Measurements from ENCODE around the gene RAB8A. TPM values are rescaled to one million over a fixed set of nuclear protein-coding genes. Genes with fewer than 3 reads are reported as not detected.
A peak's percentile ranks its signal among the peaks of the same experiment; 100 is the strongest.

RAB8A gene
- total and polyA plus RNA-seq, 2 donors from 2014 or later: 38.5 to 75.6 TPM

DNA sequence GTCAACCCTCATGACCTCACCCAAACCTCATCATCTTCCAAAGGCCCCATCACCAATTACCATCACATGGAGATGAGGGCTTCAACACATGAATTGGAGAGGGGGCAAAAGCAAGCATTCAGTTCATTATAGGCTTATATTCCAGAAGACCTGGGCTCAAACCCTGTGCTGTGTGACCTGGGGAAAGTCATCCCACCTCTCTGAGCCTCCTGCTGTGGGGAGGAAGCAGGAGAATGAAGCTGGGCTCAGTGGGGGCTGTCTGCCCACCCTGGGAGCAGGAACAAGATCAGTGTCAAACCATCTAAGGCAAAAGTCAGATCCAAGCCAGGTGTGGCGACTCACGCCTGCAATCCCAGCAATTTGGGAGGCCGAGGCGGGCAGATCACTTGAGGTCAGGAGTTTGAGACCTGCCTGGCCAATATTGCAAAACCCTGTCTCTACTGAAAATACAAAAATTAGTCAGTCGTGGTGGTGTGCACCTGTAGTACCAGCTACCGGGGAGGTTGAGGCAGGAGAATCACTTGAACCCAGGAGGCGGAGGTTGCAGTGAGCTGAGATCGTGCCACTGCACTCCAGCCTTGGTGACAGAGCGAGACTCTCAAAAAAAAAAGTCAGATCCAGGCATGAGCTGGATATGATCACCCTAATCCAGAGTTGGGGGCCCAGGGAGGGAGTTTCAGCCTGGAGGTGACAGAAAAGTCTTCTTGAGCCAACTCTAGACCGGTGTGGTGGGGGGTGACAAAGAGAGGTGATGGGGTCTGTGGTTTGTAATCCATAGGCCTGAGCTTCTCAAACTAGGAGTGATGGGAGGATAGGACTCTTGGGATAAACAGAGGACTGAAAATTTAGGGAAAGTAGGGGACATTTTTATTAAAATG, 37.0 kb upstream of the RAB8A start:
- FAIRE-seq (no peak), DNase-seq (peak in 3 of 5 donors; percentile 4 to 42 (median 37))
- H3K27me3 ChIP-seq (ENCODE audit: control insufficient read depth, insufficient read depth, low read length): no peaks in the 10 kb centered on the region
- H3K36me3 ChIP-seq (ENCODE audit: control insufficient read depth in 2 of 3, insufficient read depth in 3 of 3, low read length in 3 of 3): no peaks in the 10 kb centered on the region
- no peak overlapping the region for H3K4me3 ChIP-seq (ENCODE audit: low read length in 3 of 3)
- H3K4me1 ChIP-seq (ENCODE audit: control insufficient read depth in 2 of 3, insufficient read depth in 2 of 3, low read depth in 1 of 3, low read length in 3 of 3): peaks cover 0 to 17% (median 6%) of the 10 kb centered on the region in 3 donors
- TF ChIP-seq, protein P1, sequence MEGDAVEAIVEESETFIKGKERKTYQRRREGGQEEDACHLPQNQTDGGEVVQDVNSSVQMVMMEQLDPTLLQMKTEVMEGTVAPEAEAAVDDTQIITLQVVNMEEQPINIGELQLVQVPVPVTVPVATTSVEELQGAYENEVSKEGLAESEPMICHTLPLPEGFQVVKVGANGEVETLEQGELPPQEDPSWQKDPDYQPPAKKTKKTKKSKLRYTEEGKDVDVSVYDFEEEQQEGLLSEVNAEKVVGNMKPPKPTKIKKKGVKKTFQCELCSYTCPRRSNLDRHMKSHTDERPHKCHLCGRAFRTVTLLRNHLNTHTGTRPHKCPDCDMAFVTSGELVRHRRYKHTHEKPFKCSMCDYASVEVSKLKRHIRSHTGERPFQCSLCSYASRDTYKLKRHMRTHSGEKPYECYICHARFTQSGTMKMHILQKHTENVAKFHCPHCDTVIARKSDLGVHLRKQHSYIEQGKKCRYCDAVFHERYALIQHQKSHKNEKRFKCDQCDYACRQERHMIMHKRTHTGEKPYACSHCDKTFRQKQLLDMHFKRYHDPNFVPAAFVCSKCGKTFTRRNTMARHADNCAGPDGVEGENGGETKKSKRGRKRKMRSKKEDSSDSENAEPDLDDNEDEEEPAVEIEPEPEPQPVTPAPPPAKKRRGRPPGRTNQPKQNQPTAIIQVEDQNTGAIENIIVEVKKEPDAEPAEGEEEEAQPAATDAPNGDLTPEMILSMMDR (IDR thresholded peaks at IDR 0.05; ENCODE audit: borderline replicate concordance, extremely low read depth, insufficient read depth): no peak
- intact Hi-C loops (cut with DNase I): no loop called here
- H3K9me3 ChIP-seq (ENCODE audit: control insufficient read depth in 2 of 3, insufficient read depth in 1 of 3, low read length in 3 of 3): no peaks in the 10 kb centered on the region
- H3K9ac ChIP-seq (ENCODE audit: low read length in 3 of 3): no peak overlapping the region
- H3K27ac ChIP-seq (ENCODE audit: low read depth in 2 of 2, low read length in 2 of 2): peak overlapping the region in 1 of 2 donors; percentile 95

- DNase-seq: peak in 3 of 5 donors; percentile 39 to 49 (median 46)
- no peaks in the 10 kb centered on the region for H3K27me3 ChIP-seq (ENCODE audit: control insufficient read depth, insufficient read depth, low read length)
- no peaks in the 10 kb centered on the region for H3K36me3 ChIP-seq (ENCODE audit: control insufficient read depth in 2 of 3, insufficient read depth in 3 of 3, low read length in 3 of 3)
- peak overlapping the region in 2 of 3 donors; percentile 58 to 61 for H3K4me3 ChIP-seq (ENCODE audit: low read length in 3 of 3)
- TF ChIP-seq, protein P1 (IDR thresholded peaks at IDR 0.05; ENCODE audit: borderline replicate concordance, extremely low read depth, insufficient read depth): no peak
- H3K27ac ChIP-seq (ENCODE audit: low read depth in 2 of 2, low read length in 2 of 2): peak overlapping the region; percentile 89 to 95
- peaks cover 0 to 16% (median 6%) of the 10 kb centered on the region in 3 donors for H3K4me1 ChIP-seq (ENCODE audit: control insufficient read depth in 2 of 3, insufficient read depth in 2 of 3, low read depth in 1 of 3, low read length in 3 of 3)
- intact Hi-C loops (cut with DNase I): no loop called here
- H3K9me3 ChIP-seq (ENCODE audit: control insufficient read depth in 2 of 3, insufficient read depth in 1 of 3, low read length in 3 of 3): no peaks in the 10 kb centered on the region
- H3K9ac ChIP-seq (ENCODE audit: low read length in 3 of 3): peak overlapping the region; percentile 37 to 67 (median 61)
- no peak for FAIRE-seq
Observed at GRCh38 chr19:16075430-16076153, 36.1 kb upstream of the RAB8A start.

- H3K27ac ChIP-seq (ENCODE audit: low read depth in 2 of 2, low read length in 2 of 2): peak within 1 kb of the TSS; percentile 89 to 98
- peak within 1 kb of the TSS; percentile 80 to 95 (median 89) for H3K9ac ChIP-seq (ENCODE audit: low read length in 3 of 3)
- H3K4me3 ChIP-seq (ENCODE audit: low read length in 3 of 3): peak within 1 kb of the TSS; percentile 67 to 92 (median 80)
- intact Hi-C loops (cut with DNase I): no loop called here
- no peaks in the 10 kb centered on the region for H3K9me3 ChIP-seq (ENCODE audit: control insufficient read depth in 2 of 3, insufficient read depth in 1 of 3, low read length in 3 of 3)
- TF ChIP-seq, protein P1 (IDR thresholded peaks at IDR 0.05; ENCODE audit: borderline replicate concordance, extremely low read depth, insufficient read depth): no peak
- H3K36me3 ChIP-seq (ENCODE audit: control insufficient read depth in 2 of 3, insufficient read depth in 3 of 3, low read length in 3 of 3): peaks cover 0 to 2% (median 0%) of the 10 kb centered on the region in 3 donors
- peak; percentile 93 to 98 (median 95) for DNase-seq
- no peak for FAIRE-seq
- no peaks in the 10 kb centered on the region for H3K27me3 ChIP-seq (ENCODE audit: control insufficient read depth, insufficient read depth, low read length)
- H3K4me1 ChIP-seq (ENCODE audit: control insufficient read depth in 2 of 3, insufficient read depth in 2 of 3, low read depth in 1 of 3, low read length in 3 of 3): peaks cover 0 to 14% (median 6%) of the 10 kb centered on the region in 3 donors
Observed at GRCh38 chr19:16076154-16076957, 35.3 kb upstream of the RAB8A start, which contains the start of gene TPM4. Gene TPM4, plus strand, starts transcription at chr19:16076495. Its CDS starts 71 bp downstream, at chr19:16076566.

Data from kidney (tissue), 14 donors.